ENCODE results near the gene ALDOA. TPM values are rescaled to one million over a fixed set of nuclear protein-coding genes. Genes with fewer than 3 reads are reported as not detected.

ALDOA gene
- total RNA-seq, 1 donor from 2014 or later, result 2,037 TPM

DNA sequence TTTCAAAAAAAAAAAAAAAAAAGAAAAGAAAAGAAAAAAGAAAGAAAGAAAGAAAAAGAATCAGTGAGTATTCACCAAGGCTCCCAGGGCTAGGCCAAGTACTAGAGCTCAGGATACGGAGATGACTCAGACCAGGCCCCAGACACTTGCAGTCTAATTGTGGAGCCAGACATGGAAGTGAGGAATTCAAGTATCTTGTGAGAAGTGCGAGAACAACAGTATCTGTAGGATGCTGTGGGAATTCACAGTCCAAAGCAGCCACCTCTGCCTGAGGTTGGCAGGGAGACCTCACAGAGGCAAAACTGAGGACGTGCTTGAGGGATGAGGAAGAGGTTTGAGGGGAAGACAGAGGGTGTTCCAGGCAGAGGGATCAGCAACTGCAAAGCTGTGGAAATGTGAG lies 14.0 kb upstream of the ALDOA start:
- H3K4me3 Mint-ChIP-seq (ENCODE audit: low read depth), result peak overlapping the region; percentile 85
- H3K27me3 Mint-ChIP-seq (ENCODE audit: low read depth), result no peaks in the 10 kb centered on the region
- intact Hi-C loops (cut with micrococcal nuclease), result no loop called here
- H3K4me1 Mint-ChIP-seq (ENCODE audit: low read depth), result peaks cover 25% of the 10 kb centered on the region
- no peaks in the 10 kb centered on the region for H3K36me3 Mint-ChIP-seq (ENCODE audit: low read depth)
- peak overlapping the region; percentile 82 for H3K27ac Mint-ChIP-seq
- DNase-seq (ENCODE audit: low spot score), result no peak
- no peaks in the 10 kb centered on the region for H3K9me3 Mint-ChIP-seq

DNA sequence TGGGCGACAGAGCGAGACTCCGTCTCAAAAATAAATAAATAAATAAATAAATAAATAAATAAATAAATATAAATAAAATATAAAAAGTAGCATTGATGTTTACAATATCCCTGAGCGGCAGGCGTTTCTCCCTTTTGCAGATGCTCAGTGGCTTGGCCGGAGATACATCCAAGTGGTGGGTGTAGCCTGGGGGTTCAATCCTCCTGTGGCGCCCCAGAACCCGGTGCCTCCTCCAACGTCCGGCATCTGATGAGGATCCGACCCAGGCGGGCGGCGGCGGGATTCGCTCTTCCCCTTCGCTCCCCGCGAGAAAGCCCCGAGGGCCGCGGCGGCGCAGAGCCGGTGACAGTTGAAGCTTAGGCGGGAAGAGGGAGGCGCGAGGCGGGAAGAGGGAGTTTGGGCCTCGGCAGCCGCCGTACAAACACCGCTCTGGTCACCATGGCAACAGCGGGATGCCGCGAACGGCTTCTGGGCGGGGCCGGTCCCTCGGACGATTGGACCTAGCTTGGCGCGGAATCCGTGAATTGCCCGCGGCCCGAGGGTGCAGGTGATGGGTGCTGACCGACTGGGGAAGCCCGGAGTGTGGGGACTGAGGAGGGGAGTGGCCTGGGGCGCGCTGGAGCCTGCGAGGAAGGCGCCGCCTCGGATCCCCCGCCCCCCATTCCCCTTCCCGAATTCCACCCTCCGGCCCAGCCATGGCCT lies 12.7 kb upstream of the ALDOA start:
- Mint-ChIP-seq H3K4me3 (ENCODE audit: low read depth) (peak overlapping the region; percentile 84), H3K4me1 (ENCODE audit: low read depth) (peaks cover 25% of the 10 kb centered on the region), H3K36me3 (ENCODE audit: low read depth) (no peaks in the 10 kb centered on the region), H3K27ac (peak overlapping the region; percentile 76), H3K9me3 (no peaks in the 10 kb centered on the region), H3K27me3 (ENCODE audit: low read depth) (no peaks in the 10 kb centered on the region)
- intact Hi-C loops (cut with micrococcal nuclease), result loop anchor here (1.0 kb wide), 1 partner anchor 12 kb away; the partner anchor contains the start of gene ALDOA
- DNase-seq (ENCODE audit: low spot score), result peak; percentile 91

DNA sequence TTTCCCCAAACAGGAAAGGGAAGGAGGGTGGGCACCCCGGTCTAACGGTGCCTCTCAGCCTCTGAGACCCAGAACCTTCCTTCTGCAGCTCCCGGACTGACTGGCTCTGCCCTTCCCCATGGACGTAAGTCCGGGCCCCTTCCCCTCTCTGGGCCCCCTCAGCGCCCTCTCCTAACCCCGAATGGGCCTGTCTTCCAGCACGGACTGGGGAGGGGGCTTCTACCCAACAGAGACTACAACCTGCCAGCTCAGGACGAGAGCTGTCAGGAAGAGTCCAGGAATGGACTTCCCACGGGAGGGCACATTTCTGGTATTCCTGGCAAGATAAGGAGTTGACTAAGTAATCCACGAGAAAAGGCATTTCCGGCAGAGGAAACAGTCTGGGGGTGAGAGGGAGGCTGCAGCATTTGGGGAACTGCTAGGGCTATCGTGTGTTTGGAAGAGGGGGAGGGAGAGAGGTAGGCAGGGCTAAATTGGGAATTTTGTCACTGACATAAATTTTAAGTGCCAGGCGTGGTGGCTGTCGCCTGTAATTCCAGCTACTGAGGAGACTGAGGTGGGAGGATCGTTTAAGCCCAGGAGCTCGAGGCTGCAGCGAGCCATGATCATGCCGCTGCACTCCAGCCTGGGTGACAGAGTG lies 12.1 kb upstream of the ALDOA start:
- H3K9me3 Mint-ChIP-seq, result no peaks in the 10 kb centered on the region
- intact Hi-C loops (cut with micrococcal nuclease), result loop anchor here (1.0 kb wide), 1 partner anchor 12 kb away; the partner anchor contains the start of gene ALDOA
- H3K27ac Mint-ChIP-seq, result no peak overlapping the region
- no peaks in the 10 kb centered on the region for H3K36me3 Mint-ChIP-seq (ENCODE audit: low read depth)
- peak overlapping the region; percentile 75 for H3K4me3 Mint-ChIP-seq (ENCODE audit: low read depth)
- no peak for DNase-seq (ENCODE audit: low spot score)
- H3K27me3 Mint-ChIP-seq (ENCODE audit: low read depth), result no peaks in the 10 kb centered on the region
- peaks cover 25% of the 10 kb centered on the region for H3K4me1 Mint-ChIP-seq (ENCODE audit: low read depth)

DNA sequence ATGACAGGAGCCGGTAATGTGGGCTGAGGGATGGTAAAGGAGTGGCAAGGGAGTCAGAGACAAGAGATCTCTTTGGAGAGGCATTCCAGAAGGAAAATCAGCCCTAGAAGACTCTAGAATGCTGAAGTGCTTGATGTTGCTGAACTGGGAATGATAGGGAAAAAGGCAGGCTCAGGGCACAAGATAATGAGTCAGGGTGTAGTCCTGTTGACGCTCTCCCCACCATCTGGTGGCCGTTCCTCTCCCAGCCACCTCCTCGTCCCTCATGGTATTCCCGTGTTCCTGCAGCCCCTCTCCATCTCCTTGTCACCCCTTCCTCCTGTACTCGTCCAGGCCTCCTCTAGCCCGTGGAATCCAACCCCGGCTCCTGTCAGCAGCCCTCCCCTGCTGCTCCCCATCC lies 11.1 kb upstream of the ALDOA start:
- H3K9me3 Mint-ChIP-seq, result no peaks in the 10 kb centered on the region
- H3K4me3 Mint-ChIP-seq (ENCODE audit: low read depth), result peak overlapping the region; percentile 64
- intact Hi-C loops (cut with micrococcal nuclease), result no loop called here
- no peaks in the 10 kb centered on the region for H3K36me3 Mint-ChIP-seq (ENCODE audit: low read depth)
- no peak overlapping the region for H3K27ac Mint-ChIP-seq
- no peaks in the 10 kb centered on the region for H3K27me3 Mint-ChIP-seq (ENCODE audit: low read depth)
- DNase-seq (ENCODE audit: low spot score), result no peak
- peaks cover 25% of the 10 kb centered on the region for H3K4me1 Mint-ChIP-seq (ENCODE audit: low read depth)

DNA sequence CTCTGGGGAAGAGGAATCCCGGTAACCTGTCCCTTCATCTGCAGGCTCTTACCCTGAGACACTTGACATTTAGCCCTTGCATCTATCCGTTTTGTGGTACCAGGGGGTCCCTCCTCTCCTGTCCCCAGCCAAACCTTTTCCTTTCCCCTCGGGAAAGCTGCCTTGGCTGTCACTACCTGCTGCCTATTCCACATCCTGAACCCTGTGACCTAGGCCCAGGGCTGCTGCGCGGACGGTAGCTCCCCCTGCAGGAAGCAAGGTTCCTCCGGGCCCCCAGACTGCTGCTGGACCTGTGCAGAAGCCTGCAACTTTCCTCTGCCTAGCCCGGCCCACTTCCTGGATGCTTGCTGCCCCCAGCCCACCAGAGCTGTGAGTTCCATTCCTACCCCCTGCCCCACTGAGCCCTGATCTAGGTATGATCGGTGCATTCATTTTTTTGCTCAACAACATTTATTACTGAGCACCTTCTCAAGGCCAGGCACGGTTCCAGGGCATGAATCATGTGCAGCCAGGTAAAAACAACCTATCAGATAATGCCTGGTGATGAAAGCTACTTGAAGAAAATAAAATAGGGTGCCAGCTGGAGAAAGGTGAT lies 10.5 kb upstream of the ALDOA start:
- peak; percentile 45 for DNase-seq (ENCODE audit: low spot score)
- H3K27ac Mint-ChIP-seq, result no peak overlapping the region
- intact Hi-C loops (cut with micrococcal nuclease), result no loop called here
- H3K4me3 Mint-ChIP-seq (ENCODE audit: low read depth), result peak overlapping the region; percentile 64
- H3K36me3 Mint-ChIP-seq (ENCODE audit: low read depth), result no peaks in the 10 kb centered on the region
- no peaks in the 10 kb centered on the region for H3K9me3 Mint-ChIP-seq
- peaks cover 25% of the 10 kb centered on the region for H3K4me1 Mint-ChIP-seq (ENCODE audit: low read depth)
- H3K27me3 Mint-ChIP-seq (ENCODE audit: low read depth), result no peaks in the 10 kb centered on the region

DNA sequence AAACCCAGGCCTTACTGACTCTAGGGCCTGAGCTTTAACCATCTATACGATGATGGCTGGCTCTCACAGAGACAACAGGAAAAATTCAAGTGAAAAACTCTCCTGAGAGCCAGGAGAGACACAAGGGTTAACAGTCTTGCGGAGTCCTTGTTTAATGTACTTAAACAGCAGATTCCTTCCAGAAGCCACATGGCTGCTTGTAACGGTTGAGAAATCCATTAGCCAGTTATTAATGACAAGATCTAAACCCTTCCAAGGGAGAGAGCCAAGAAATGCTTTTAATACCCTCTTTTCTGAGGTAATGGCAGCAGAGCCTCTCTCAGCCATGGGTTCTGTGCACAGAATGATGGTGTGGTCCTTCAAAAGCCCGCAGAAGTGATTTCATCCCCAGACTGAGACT lies 5.2 kb upstream of the ALDOA start:
- no peak overlapping the region for H3K27ac Mint-ChIP-seq
- no peaks in the 10 kb centered on the region for H3K27me3 Mint-ChIP-seq (ENCODE audit: low read depth)
- intact Hi-C loops (cut with micrococcal nuclease), result loop anchor here (10.0 kb wide), 1 partner anchor 294 kb away; the partner anchor contains the start of gene CD2BP2
- H3K36me3 Mint-ChIP-seq (ENCODE audit: low read depth), result peaks cover 12% of the 10 kb centered on the region
- H3K4me1 Mint-ChIP-seq (ENCODE audit: low read depth), result peaks cover 7% of the 10 kb centered on the region
- H3K9me3 Mint-ChIP-seq, result no peaks in the 10 kb centered on the region
- no peak for DNase-seq (ENCODE audit: low spot score)
- no peak overlapping the region for H3K4me3 Mint-ChIP-seq (ENCODE audit: low read depth)

DNA sequence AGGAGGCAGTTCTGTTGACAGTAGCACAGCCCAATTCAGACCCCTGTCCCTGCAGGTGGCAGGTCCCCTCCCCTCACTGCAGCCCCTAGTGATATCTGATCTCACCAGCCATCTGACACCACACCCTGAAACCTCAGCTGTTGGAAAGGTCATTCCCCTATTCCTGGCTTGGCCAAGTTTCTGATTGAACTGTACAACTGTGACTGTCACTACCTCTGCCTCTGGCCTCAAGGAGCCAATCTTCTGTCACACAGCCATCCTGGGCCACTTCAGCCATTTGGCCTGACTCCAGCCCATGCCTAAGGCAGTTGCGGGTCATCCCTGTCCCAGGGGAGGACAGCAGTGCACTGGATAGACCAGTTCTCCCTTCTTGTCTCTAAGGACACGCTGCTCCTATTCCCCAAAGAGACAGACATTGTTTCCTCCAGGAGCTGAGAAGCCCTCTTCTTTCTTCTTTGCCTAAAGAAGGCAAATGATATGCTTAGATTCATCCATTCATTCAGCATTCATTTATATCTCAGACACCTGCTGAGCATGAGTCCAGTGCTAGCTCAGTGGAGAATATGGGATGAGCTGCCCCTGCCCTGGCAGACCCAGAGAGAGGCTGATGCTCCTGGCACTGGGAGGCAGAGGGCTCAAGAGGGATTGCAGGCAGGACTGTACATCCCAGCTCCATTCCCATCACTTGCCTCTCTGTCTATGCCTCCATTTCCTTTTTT lies 4.6 kb upstream of the ALDOA start:
- no peak for DNase-seq (ENCODE audit: low spot score)
- H3K27ac Mint-ChIP-seq, result no peak overlapping the region
- H3K4me1 Mint-ChIP-seq (ENCODE audit: low read depth), result peaks cover 5% of the 10 kb centered on the region
- no peaks in the 10 kb centered on the region for H3K9me3 Mint-ChIP-seq
- intact Hi-C loops (cut with micrococcal nuclease), result loop anchor here (10.0 kb wide), 1 partner anchor 294 kb away; the partner anchor contains the start of gene CD2BP2
- H3K36me3 Mint-ChIP-seq (ENCODE audit: low read depth), result peaks cover 19% of the 10 kb centered on the region
- no peak overlapping the region for H3K4me3 Mint-ChIP-seq (ENCODE audit: low read depth)
- H3K27me3 Mint-ChIP-seq (ENCODE audit: low read depth), result no peaks in the 10 kb centered on the region

DNA sequence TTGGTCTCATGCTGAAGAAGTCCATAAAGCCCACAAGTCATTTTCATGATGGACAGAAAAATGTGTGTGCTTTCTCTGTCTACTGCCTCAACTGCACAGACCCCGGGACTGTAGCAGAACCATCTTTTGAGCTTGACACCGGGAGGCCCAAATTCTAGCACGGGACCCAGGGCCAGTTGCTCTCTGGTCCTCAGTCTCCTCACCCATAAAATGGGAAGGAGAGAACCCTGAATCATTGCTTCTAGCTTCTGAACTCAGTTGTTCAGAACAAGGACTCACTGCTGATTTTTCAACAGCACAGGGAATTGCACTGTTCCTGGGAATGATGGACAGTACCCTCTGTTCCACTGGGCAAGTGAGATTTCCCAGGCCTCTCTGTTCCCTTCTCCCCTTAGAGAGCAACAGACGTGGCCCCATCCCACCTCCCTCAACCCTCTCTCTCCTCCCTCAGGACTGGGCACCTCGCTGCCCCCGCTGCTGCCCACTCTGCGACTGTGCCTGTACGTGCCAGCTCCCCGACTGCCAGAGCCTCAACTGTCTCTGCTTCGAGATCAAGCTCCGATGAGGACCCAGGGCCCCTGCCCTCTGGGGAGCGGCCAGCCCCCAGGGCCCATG lies 2.2 kb upstream of the ALDOA start:
- H3K27me3 Mint-ChIP-seq (ENCODE audit: low read depth), result no peaks in the 10 kb centered on the region
- intact Hi-C loops (cut with micrococcal nuclease), result loop anchor here (10.0 kb wide), 1 partner anchor 291 kb away; the partner anchor contains the start of gene CD2BP2
- peaks cover 40% of the 10 kb centered on the region for H3K36me3 Mint-ChIP-seq (ENCODE audit: low read depth)
- H3K4me3 Mint-ChIP-seq (ENCODE audit: low read depth), result peak overlapping the region; percentile 100
- H3K4me1 Mint-ChIP-seq (ENCODE audit: low read depth), result peaks cover 19% of the 10 kb centered on the region
- no peaks in the 10 kb centered on the region for H3K9me3 Mint-ChIP-seq
- H3K27ac Mint-ChIP-seq, result peak overlapping the region; percentile 99
- no peak for DNase-seq (ENCODE audit: low spot score)

DNA sequence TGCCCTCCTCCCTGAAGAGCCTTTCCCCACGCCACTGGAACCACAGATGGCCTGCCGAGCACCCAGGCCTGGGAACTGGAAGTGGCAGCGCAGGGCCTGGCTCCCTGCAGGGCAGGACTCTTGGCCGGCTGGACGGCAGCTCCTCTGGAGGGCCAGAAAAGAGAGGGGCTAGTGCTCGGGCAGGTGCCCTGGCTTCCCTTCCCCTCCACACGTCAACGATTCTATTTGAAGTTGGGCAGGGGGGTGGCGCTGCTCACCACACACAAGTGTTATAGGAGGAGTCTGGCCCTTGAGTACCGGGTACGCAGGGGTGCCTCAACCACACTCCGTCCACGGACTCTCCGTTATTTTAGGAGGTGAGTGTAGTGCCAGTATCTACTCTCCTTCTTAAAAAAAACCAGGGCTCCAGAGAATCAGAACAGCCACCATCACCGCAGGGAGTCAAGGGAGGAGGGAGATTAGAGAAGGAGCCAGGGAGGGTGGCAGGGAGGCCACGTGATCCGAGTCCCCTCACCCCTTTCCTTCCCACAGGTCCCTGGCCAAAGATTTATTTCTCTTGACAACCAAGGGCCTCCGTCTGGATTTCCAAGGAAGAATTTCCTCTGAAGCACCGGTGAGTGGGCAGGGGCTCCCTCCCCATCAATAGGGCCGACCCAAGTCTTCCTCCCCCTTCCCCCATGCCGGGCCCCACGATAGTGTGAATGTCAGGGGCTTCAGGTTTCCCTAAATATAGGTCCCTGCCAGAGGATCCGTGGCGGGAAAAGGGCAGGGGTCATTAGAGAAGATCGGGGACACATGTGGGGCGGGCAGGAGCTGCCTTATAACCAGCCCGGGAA lies 1.4 kb upstream of the ALDOA start:
- Mint-ChIP-seq H3K36me3 (ENCODE audit: low read depth) (peaks cover 47% of the 10 kb centered on the region), H3K27me3 (ENCODE audit: low read depth) (no peaks in the 10 kb centered on the region), H3K4me3 (ENCODE audit: low read depth) (peak overlapping the region; percentile 100), H3K9me3 (no peaks in the 10 kb centered on the region), H3K4me1 (ENCODE audit: low read depth) (peaks cover 22% of the 10 kb centered on the region), H3K27ac (peak overlapping the region; percentile 99)
- intact Hi-C loops (cut with micrococcal nuclease), result loop anchor here (10.0 kb wide), 1 partner anchor 291 kb away; the partner anchor contains the start of gene CD2BP2
- peak; percentile 66 for DNase-seq (ENCODE audit: low spot score)

DNA sequence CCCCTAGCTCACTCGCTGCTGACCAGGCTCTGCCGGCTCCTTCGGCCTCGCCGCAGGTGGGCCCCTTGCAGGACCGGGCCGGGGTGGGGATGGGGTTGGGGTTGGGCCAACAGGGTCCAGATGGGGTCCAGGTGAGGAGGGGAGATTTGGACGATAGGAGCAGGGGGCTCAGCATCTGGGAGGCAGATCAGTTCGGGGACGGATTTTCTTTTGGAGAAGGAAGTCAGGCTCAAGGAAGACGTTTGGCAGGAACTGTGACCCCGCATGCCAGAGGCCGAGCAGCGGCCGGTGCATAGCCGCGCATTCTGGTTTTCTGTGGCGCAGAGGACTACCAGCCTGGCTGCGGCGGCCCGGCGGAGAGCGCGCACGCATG lies 845 bp upstream of the ALDOA start:
- Mint-ChIP-seq H3K27me3 (ENCODE audit: low read depth) (no peaks in the 10 kb centered on the region), H3K36me3 (ENCODE audit: low read depth) (peaks cover 54% of the 10 kb centered on the region), H3K4me3 (ENCODE audit: low read depth) (peak overlapping the region; percentile 100), H3K27ac (peak overlapping the region; percentile 99), H3K4me1 (ENCODE audit: low read depth) (peaks cover 26% of the 10 kb centered on the region), H3K9me3 (no peaks in the 10 kb centered on the region)
- intact Hi-C loops (cut with micrococcal nuclease), result loop anchor here (1.0 to 10.0 kb wide), 3 partner anchors 11 to 290 kb away; partner anchors contain the start of gene CD2BP2
- DNase-seq (ENCODE audit: low spot score), result no peak

DNA sequence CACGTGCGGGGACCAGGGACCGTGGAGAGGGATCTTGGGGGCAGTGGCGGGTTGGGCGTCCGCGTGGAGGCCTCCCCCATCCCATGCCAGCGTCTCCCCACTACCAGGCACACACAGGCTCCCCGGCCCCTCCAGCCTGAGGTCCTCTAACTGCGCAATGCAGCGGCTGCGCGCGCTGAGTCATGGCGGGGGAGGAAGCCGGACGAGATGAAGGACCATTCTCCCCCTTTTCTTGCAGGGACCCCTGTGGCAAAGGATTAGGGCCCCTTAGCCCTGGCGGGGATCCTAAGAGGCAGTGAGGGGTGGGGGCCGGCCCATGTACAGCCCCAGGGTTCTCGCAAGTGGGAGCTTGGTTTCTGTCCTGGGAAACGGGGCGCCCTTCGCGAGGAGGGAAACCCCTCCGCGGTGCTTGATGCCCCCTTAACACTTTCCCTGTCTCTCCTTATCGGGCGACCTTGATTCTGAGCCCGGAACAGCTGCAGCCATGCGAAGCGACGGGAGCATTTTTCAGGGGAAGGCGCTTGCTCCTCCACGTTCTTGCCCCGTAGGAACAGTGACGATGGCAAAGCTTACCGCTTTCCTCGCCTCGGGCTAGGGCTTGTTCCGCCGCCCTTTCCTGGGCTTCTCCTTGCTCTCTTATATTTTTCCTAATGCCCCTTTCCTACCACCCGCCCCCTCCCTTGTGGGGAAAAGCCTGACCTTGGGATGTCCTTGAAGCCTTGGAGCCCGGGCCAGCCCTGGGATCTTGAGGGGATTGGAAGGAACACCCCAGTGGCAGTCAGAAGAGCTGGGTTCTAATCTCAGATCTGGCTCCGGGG lies 592 bp downstream of the ALDOA start:
- peak overlapping the region; percentile 99 for H3K27ac Mint-ChIP-seq
- peaks cover 33% of the 10 kb centered on the region for H3K4me1 Mint-ChIP-seq (ENCODE audit: low read depth)
- intact Hi-C loops (cut with micrococcal nuclease), result loop anchor here (1.0 to 10.0 kb wide), 3 partner anchors 13 to 289 kb away; partner anchors contain the start of gene CD2BP2
- no peaks in the 10 kb centered on the region for H3K27me3 Mint-ChIP-seq (ENCODE audit: low read depth)
- H3K9me3 Mint-ChIP-seq, result no peaks in the 10 kb centered on the region
- peak overlapping the region; percentile 100 for H3K4me3 Mint-ChIP-seq (ENCODE audit: low read depth)
- DNase-seq (ENCODE audit: low spot score), result no peak
- H3K36me3 Mint-ChIP-seq (ENCODE audit: low read depth), result peaks cover 68% of the 10 kb centered on the region
